Measurements from ENCODE around the gene UMODL1. TPM values are rescaled to one million over a fixed set of nuclear protein-coding genes. Genes with fewer than 3 reads are reported as not detected.

UMODL1 gene
- total RNA-seq, 1 experiment from 2014 or later = 0.18 TPM

- H3K27me3 ChIP-seq (ENCODE audit: control insufficient read depth, insufficient read depth, low read length) = no peaks in the 10 kb centered on the region
- ChIA-PET CTCF (no interaction called here), POLR2A (no interaction called here)
- BruUV-seq (replicated peaks) = no TSS peak
- no peaks in the 10 kb centered on the region; the same call in 1 of the 2 replicates for H3K4me1 ChIP-seq (ENCODE audit: control insufficient read depth, insufficient read depth, low read length)
- TF ChIP-seq CTCF (IDR thresholded peaks at IDR 0.05) (no peak), POLR2AphosphoS5 (IDR thresholded peaks at IDR 0.05; ENCODE audit: low read depth, low read length) (no peak), SIN3A (IDR thresholded peaks at IDR 0.05; ENCODE audit: borderline replicate concordance, insufficient read depth, low read depth, low read length) (no peak), TCF7L2 (IDR thresholded peaks at IDR 0.05; ENCODE audit: low read depth, low read length) (no peak)
- TF ChIP-seq, protein P1, sequence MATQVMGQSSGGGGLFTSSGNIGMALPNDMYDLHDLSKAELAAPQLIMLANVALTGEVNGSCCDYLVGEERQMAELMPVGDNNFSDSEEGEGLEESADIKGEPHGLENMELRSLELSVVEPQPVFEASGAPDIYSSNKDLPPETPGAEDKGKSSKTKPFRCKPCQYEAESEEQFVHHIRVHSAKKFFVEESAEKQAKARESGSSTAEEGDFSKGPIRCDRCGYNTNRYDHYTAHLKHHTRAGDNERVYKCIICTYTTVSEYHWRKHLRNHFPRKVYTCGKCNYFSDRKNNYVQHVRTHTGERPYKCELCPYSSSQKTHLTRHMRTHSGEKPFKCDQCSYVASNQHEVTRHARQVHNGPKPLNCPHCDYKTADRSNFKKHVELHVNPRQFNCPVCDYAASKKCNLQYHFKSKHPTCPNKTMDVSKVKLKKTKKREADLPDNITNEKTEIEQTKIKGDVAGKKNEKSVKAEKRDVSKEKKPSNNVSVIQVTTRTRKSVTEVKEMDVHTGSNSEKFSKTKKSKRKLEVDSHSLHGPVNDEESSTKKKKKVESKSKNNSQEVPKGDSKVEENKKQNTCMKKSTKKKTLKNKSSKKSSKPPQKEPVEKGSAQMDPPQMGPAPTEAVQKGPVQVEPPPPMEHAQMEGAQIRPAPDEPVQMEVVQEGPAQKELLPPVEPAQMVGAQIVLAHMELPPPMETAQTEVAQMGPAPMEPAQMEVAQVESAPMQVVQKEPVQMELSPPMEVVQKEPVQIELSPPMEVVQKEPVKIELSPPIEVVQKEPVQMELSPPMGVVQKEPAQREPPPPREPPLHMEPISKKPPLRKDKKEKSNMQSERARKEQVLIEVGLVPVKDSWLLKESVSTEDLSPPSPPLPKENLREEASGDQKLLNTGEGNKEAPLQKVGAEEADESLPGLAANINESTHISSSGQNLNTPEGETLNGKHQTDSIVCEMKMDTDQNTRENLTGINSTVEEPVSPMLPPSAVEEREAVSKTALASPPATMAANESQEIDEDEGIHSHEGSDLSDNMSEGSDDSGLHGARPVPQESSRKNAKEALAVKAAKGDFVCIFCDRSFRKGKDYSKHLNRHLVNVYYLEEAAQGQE (IDR thresholded peaks at IDR 0.05; ENCODE audit: insufficient read depth in 1 of 2, low read depth in 2 of 2, low read length in 1 of 2) = no peak
- DNase-seq (ENCODE audit: low read depth, low spot score) (no peak), ATAC-seq (no peak)
- in situ Hi-C loops (cut with HindIII; ENCODE audit: low pct_unique_long_range_greater_than_20kb, low sequenced_read_pairs) (no loop called here), intact Hi-C loops (cut with micrococcal nuclease; ENCODE audit: unreplicated experiment) (no loop called here)
- H3K27ac ChIP-seq (ENCODE audit: low read length) = no peak overlapping the region
- no peaks in the 10 kb centered on the region for H3K9me3 ChIP-seq (ENCODE audit: control insufficient read depth, insufficient read depth, low read depth, low read length)
- H3K4me3 ChIP-seq (ENCODE audit: low read depth in 2 of 2, low read length in 2 of 2) = no peak overlapping the region
- no peaks in the 10 kb centered on the region for H3K36me3 ChIP-seq (ENCODE audit: control insufficient read depth, insufficient read depth, low read length)
Measured at GRCh38 chr21:42057851-42058437, 13.2 kb upstream of the UMODL1 start.

DNA sequence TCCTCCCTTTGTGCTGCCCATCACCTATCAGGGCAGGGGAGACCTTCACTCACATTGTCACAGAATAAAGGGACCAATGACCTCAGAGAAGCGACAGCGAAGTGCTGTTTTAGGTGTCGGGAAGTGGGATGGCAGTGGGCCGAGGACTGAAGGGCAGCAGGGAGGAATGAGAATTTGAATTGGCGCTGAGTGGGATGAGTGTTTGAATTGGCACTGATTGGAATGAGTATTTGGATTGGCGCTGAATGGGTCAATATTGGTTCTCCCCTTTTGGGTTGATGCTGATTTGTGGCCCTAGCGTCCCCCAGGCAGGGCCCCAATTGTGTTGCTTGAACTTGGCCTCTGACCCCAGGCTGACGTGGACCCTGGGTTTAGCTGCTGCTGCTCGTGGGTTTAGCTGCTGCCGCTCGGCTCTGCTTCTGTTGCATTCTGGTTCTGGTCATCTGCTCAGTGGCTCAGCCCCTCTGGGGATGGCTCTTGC lies 12.4 kb upstream of the UMODL1 start:
- H3K27ac ChIP-seq (ENCODE audit: low read length) = no peak overlapping the region
- BruUV-seq (replicated peaks) = no TSS peak

More for the DNA sequence above, 12.4 kb upstream of the UMODL1 start:
- no peak for DNase-seq (ENCODE audit: low read depth, low spot score)
- intact Hi-C loops (cut with micrococcal nuclease; ENCODE audit: unreplicated experiment) (no loop called here), in situ Hi-C loops (cut with HindIII; ENCODE audit: low pct_unique_long_range_greater_than_20kb, low sequenced_read_pairs) (no loop called here)
- Histone ChIP-seq H3K36me3 (ENCODE audit: control insufficient read depth, insufficient read depth, low read length) (no peaks in the 10 kb centered on the region), H3K27me3 (ENCODE audit: control insufficient read depth, insufficient read depth, low read length) (no peaks in the 10 kb centered on the region), H3K9me3 (ENCODE audit: control insufficient read depth, insufficient read depth, low read depth, low read length) (no peaks in the 10 kb centered on the region), H3K4me3 (ENCODE audit: low read depth in 2 of 2, low read length in 2 of 2) (no peak overlapping the region), H3K4me1 (ENCODE audit: control insufficient read depth, insufficient read depth, low read length) (no peaks in the 10 kb centered on the region; the same call in 1 of the 2 replicates)
- TF ChIP-seq SIN3A (IDR thresholded peaks at IDR 0.05; ENCODE audit: borderline replicate concordance, insufficient read depth, low read depth, low read length) (no peak), CTCF (IDR thresholded peaks at IDR 0.05) (no peak), TCF7L2 (IDR thresholded peaks at IDR 0.05; ENCODE audit: low read depth, low read length) (no peak), POLR2AphosphoS5 (IDR thresholded peaks at IDR 0.05; ENCODE audit: low read depth, low read length) (no peak)
- TF ChIP-seq, protein P1 (IDR thresholded peaks at IDR 0.05; ENCODE audit: insufficient read depth in 1 of 2, low read depth in 2 of 2, low read length in 1 of 2) = no peak
- ATAC-seq = no peak
- CTCF ChIA-PET = no interaction called here
- POLR2A ChIA-PET = interaction anchor here (0.6 kb wide), 1 partner anchor 34 kb away, joined by 3 read pairs; no protein-coding TSS in a partner anchor
